WTC11 (cell line): ENCODE data around the gene C11orf87. TPM values are rescaled to one million over a fixed set of nuclear protein-coding genes. Genes with fewer than 3 reads are reported as not detected.

ENCODE experiments used
- ATAC-seq: fragments of 200-7000 bp; cut with Tn5 transposase; 2 replicates; pipeline ENCODE4 v1.10.0; 2021; ENCODE audit warnings: mild to moderate bottlenecking, moderate library complexity
- CTCF ChIA-PET: fragments of 300-600 bp; sonication (Branson Sonifier 250); formaldehyde crosslinking; loops from one replicate; lab custom pipeline; 2021; ENCODE audit warnings: antibody characterized with exemption; lab: Charles Lee
- POLR2A ChIA-PET: fragments of 350-600 bp; sonication (Branson Sonifier 250); formaldehyde crosslinking; loops from one replicate; lab custom pipeline; 2021; ENCODE audit warnings: antibody characterized with exemption; lab: Charles Lee
- DNase-seq: peaks from one replicate; pipeline ENCODE4 v3.0.0; 2021; ENCODE audit warnings: low spot score
- H3K27ac Mint-ChIP-seq: 2 replicates; pipeline ENCODE4 v1.8.0; 2021; ENCODE audit warnings: mixed read lengths
- H3K27me3 Mint-ChIP-seq: 2 replicates; pipeline ENCODE4 v1.8.0; 2021; ENCODE audit warnings: low read depth, mild to moderate bottlenecking, moderate library complexity, mixed read lengths
- H3K36me3 Mint-ChIP-seq: 2 replicates; pipeline ENCODE4 v1.8.0; 2021; ENCODE audit warnings: mixed read lengths
- H3K4me1 Mint-ChIP-seq: 2 replicates; pipeline ENCODE4 v1.8.0; 2022; ENCODE audit warnings: mixed read lengths
- H3K4me3 Mint-ChIP-seq: 2 replicates; pipeline ENCODE4 v1.8.0; 2021; ENCODE audit warnings: mild to moderate bottlenecking, moderate library complexity, mixed read lengths
- H3K9me3 Mint-ChIP-seq: 2 replicates; pipeline ENCODE4 v1.8.0; 2021; ENCODE audit warnings: mixed read lengths
- ARID4B ChIP-seq: sonication (generic); formaldehyde crosslinking; IDR thresholded peaks from 2 replicates; pipeline ENCODE4 v1.8.0; 2023; ENCODE audit warnings: missing genetic modification reagents, mild to moderate bottlenecking, borderline replicate concordance
- CREB1 ChIP-seq: sonication (generic); formaldehyde crosslinking; IDR thresholded peaks from 2 replicates; pipeline ENCODE4 v1.8.0; 2023; ENCODE audit warnings: mild to moderate bottlenecking, missing genetic modification reagents
- E2F1 ChIP-seq: sonication (generic); formaldehyde crosslinking; IDR thresholded peaks from 2 replicates; pipeline ENCODE4 v1.8.0; 2022; ENCODE audit warnings: mild to moderate bottlenecking, missing genetic modification reagents
- E2F5 ChIP-seq: sonication (generic); formaldehyde crosslinking; IDR thresholded peaks from 2 replicates; pipeline ENCODE4 v1.8.1; 2022; ENCODE audit warnings: mild to moderate bottlenecking, moderate library complexity, missing genetic modification reagents
- FOXP1 ChIP-seq: sonication (generic); formaldehyde crosslinking; IDR thresholded peaks from 2 replicates; pipeline ENCODE4 v1.8.0; 2022; ENCODE audit warnings: missing genetic modification reagents, mild to moderate bottlenecking, moderate library complexity, borderline replicate concordance
- MXD4 ChIP-seq: fragments of 250-450 bp; sonication (Bioruptor Pico); IDR thresholded peaks from 2 replicates; pipeline ENCODE4 v1.8.0; 2021; ENCODE audit warnings: mild to moderate bottlenecking, moderate library complexity, borderline replicate concordance
- RORB ChIP-seq: fragments of 250-450 bp; sonication (Bioruptor Pico); IDR thresholded peaks from 2 replicates; pipeline ENCODE4 v1.9.0; 2021; ENCODE audit warnings: mild to moderate bottlenecking
- ZBTB43 ChIP-seq: sonication (generic); formaldehyde crosslinking; IDR thresholded peaks from 2 replicates; pipeline ENCODE4 v1.8.1; 2023; ENCODE audit warnings: mild to moderate bottlenecking, missing genetic modification reagents
- ZNF232 ChIP-seq: sonication (generic); formaldehyde crosslinking; IDR thresholded peaks from 2 replicates; pipeline ENCODE4 v1.8.0; 2022; ENCODE audit warnings: mild to moderate bottlenecking, missing genetic modification reagents
- ZNF263 ChIP-seq: sonication (generic); formaldehyde crosslinking; IDR thresholded peaks from 2 replicates; pipeline ENCODE4 v1.8.1; 2022; ENCODE audit warnings: low read depth, mild to moderate bottlenecking, moderate library complexity, missing genetic modification reagents
- total RNA-seq: library from RNA; stranded (reverse); gene quantifications from 3 replicates; pipeline ENCODE4 v1.2.3, GENCODE V29; 2021
- TF ChIP-seq, protein P1 (sequence below): sonication (generic); formaldehyde crosslinking; IDR thresholded peaks from 2 replicates; pipeline ENCODE4 v1.8.1; 2023; ENCODE audit warnings: mild to moderate bottlenecking, missing genetic modification reagents, moderate library complexity

C11orf87 gene
- total RNA-seq, 1 experiment from 2014 or later = 0.20 TPM

DNA sequence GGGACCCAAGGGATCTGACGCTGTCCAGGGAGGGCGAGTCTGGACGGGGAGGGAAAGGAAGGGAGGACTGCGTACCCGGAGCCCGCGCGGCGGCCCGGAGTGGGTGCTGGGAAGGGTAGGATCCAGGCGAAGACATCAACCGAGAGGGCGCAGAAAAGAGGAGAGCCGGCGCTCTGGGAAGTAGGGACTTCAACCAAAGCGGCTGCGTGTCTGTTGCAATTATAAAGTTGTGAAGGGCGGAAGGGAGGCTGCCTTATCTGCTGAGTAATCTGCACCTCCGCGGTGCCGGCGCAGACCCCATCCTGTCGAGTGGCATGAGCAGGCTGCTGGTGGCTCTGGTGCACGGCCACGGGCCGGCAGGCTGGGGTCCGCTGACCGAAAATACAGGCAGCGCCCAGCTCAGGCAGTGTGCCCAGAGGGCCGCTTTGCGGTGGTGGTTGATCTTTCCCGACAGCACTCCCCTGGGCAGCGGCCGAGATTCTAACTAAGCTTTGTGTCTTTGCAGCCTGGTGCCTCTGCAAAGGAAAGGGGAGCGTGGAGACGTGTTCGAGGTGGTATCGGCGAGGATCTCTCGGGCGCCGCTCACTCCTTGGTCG is 978 bp downstream of the C11orf87 start:
- DNase-seq (peak; percentile 44), ATAC-seq (peak; percentile 33)
- ChIA-PET CTCF (interaction anchor here (0.9 to 1.5 kb wide), 5 partner anchors 11 to 516 kb away, joined by 3 to 6 read pairs (median 3); no protein-coding TSS in a partner anchor), POLR2A (no interaction called here)
- Mint-ChIP-seq H3K36me3 (no peaks in the 10 kb centered on the region), H3K27me3 (peaks cover 50% of the 10 kb centered on the region), H3K27ac (no peak overlapping the region), H3K9me3 (no peaks in the 10 kb centered on the region), H3K4me3 (peak overlapping the region; percentile 76), H3K4me1 (peaks cover 12% of the 10 kb centered on the region; the same call in 1 of the 2 replicates)
- peak; percentile 44; the same call in 1 of the 2 replicates for TF ChIP-seq FOXP1 (CRISPR knock-in tag)
- TF ChIP-seq, protein P1, sequence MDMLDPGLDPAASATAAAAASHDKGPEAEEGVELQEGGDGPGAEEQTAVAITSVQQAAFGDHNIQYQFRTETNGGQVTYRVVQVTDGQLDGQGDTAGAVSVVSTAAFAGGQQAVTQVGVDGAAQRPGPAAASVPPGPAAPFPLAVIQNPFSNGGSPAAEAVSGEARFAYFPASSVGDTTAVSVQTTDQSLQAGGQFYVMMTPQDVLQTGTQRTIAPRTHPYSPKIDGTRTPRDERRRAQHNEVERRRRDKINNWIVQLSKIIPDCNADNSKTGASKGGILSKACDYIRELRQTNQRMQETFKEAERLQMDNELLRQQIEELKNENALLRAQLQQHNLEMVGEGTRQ (CRISPR knock-in tag) = no peak

DNA sequence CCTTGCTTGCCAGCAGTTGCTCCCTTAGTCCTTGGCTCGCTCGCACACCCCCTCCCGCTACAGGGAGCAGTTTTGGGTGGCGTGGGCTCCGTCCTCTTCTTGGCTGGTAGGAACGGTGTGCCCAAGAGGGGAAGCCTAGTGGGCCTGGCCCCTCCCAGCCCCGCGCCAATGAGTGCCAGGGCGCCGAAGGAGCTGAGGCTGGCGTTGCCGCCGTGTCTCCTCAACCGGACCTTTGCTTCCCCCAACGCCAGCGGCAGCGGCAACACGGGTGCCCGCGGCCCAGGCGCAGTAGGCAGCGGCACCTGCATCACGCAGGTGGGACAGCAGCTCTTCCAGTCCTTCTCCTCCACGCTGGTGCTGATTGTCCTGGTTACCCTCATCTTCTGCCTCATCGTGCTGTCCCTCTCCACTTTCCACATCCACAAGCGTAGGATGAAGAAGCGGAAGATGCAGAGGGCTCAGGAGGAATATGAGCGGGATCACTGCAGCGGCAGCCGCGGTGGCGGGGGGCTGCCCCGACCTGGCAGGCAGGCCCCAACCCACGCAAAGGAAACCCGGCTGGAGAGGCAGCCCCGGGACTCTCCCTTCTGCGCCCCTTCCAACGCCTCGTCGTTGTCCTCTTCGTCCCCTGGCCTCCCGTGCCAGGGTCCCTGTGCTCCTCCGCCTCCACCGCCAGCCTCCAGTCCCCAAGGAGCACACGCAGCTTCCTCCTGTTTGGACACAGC is 1.6 kb downstream of the C11orf87 start:
- ChIA-PET POLR2A (no interaction called here), CTCF (interaction anchor here (1.0 to 1.1 kb wide), 2 partner anchors 377 to 516 kb away, joined by 3 read pairs; no protein-coding TSS in a partner anchor)
- peaks cover 50% of the 10 kb centered on the region for H3K27me3 Mint-ChIP-seq
- peak; percentile 22 for DNase-seq
- no peaks in the 10 kb centered on the region for H3K9me3 Mint-ChIP-seq
- H3K4me3 Mint-ChIP-seq = peak overlapping the region; percentile 76
- peaks cover 12% of the 10 kb centered on the region; the same call in 1 of the 2 replicates for H3K4me1 Mint-ChIP-seq
- H3K36me3 Mint-ChIP-seq = no peaks in the 10 kb centered on the region
- ATAC-seq = peak; percentile 7
- H3K27ac Mint-ChIP-seq = no peak overlapping the region
- TF ChIP-seq CREB1 (CRISPR knock-in tag) (0 out of 2 replicates have a peak, but pooled peaks have one; percentile 13), FOXP1 (CRISPR knock-in tag) (0 out of 2 replicates have a peak, but pooled peaks have one; percentile 1), MXD4 (CRISPR knock-in tag) (no peak)
- TF ChIP-seq, all 79 proteins: peak for 2

DNA sequence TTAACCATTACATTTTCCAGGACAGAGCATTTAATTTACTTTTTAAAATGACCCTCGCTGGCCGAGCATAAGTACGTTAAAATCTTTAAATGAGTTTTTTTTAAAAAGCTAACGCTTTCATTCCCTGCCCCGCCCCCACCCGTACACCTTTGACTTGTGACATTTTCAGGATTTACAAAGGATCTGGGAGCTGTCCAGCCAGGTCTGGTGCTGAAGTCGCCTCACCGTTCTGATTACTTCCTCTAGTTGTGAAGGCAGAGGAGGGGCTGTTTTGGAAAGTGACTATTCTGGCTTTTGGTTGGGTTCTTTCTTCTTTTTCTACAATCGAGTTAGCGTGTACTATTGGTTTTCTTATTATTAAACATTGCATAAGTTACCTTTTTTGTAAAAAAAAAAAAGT is 2.9 kb downstream of the C11orf87 start:
- TF ChIP-seq ZNF263 (CRISPR knock-in tag) (no peak), ZNF232 (CRISPR knock-in tag) (0 out of 2 replicates have a peak, but pooled peaks have one; percentile 72), E2F5 (peak; percentile 40; the same call in 1 of the 2 replicates), RORB (CRISPR knock-in tag) (no peak), ZBTB43 (CRISPR knock-in tag) (no peak)
- CTCF ChIA-PET = interaction anchor here (0.6 kb wide), 1 partner anchor 18 kb away, joined by 3 read pairs; no protein-coding TSS in a partner anchor
- Mint-ChIP-seq H3K27ac (no peak overlapping the region), H3K9me3 (no peaks in the 10 kb centered on the region), H3K36me3 (no peaks in the 10 kb centered on the region), H3K4me3 (no peak overlapping the region), H3K4me1 (peaks cover 12% of the 10 kb centered on the region; the same call in 1 of the 2 replicates), H3K27me3 (peaks cover 57% of the 10 kb centered on the region)
- POLR2A ChIA-PET = interaction anchor here (0.6 kb wide), 2 partner anchors 62 to 954 kb away, joined by 3 to 5 read pairs; no protein-coding TSS in a partner anchor
- DNase-seq (peak; percentile 89), ATAC-seq (no peak)

DNA sequence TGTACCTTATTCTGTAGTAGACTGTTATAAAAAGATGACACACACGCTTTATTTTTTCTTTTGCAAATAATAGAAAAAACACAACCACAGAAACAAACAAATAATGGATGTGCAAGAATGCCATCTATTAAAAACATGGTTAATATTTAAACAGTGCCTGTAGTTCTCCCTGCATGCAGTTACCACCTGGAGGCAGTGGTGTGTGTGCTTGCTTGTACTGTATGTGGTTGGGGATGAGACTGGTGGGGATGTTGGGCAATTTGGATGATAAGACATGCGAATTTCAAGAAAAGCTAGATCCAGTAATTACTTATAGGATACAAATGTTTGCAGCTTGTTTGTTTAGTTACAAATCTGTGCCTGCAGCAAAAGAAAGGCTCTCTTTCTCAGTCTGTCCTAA is 3.6 kb downstream of the C11orf87 start:
- no peak for ATAC-seq
- DNase-seq = no peak
- CTCF ChIA-PET = interaction anchor here (0.6 to 1.3 kb wide), 4 partner anchors 11 to 272 kb away, joined by 3 to 4 read pairs (median 3); no protein-coding TSS in a partner anchor
- Mint-ChIP-seq H3K27ac (no peak overlapping the region), H3K9me3 (no peaks in the 10 kb centered on the region), H3K27me3 (peaks cover 60% of the 10 kb centered on the region), H3K36me3 (no peaks in the 10 kb centered on the region), H3K4me3 (no peak overlapping the region), H3K4me1 (peaks cover 12% of the 10 kb centered on the region; the same call in 1 of the 2 replicates)
- POLR2A ChIA-PET = no interaction called here
- TF ChIP-seq E2F1 = no peak
- TF ChIP-seq, protein P1 (CRISPR knock-in tag) = no peak
- TF ChIP-seq CREB1 (CRISPR knock-in tag) = no peak
- TF ChIP-seq ARID4B (CRISPR knock-in tag) = no peak
